Dendritic cell treated with granulocyte-macrophage colony-stimulating factor and Interleukin-4, amounts not matched to agents 40 ng/mL and 50 ng/mL, for 4 days (primary cell): ENCODE data around the gene MIER2.
"Not testable (repeated sequence)": the region's sequence is repeated elsewhere in the genome, so short reads cannot be mapped to it uniquely, and the experiment has no call there.

Source experiments
- H3K27ac Mint-ChIP-seq: one replicate; pipeline ENCODE4 v1.8.0; 2022; ENCODE audit warnings: mild to moderate bottlenecking, mixed read lengths
- H3K27me3 Mint-ChIP-seq: one replicate; pipeline ENCODE4 v1.8.0; 2022; ENCODE audit warnings: mild to moderate bottlenecking, mixed read lengths
- H3K36me3 Mint-ChIP-seq: one replicate; pipeline ENCODE4 v1.8.0; 2022; ENCODE audit warnings: low read depth, mixed read lengths
- H3K4me1 Mint-ChIP-seq: one replicate; pipeline ENCODE4 v1.8.0; 2022; ENCODE audit warnings: low read depth, mixed read lengths
- H3K4me3 Mint-ChIP-seq: one replicate; pipeline ENCODE4 v1.8.0; 2022; ENCODE audit warnings: mild to moderate bottlenecking, moderate library complexity, mixed read lengths
- H3K9me3 Mint-ChIP-seq: one replicate; pipeline ENCODE4 v1.8.0; 2022; ENCODE audit warnings: mixed read lengths
- intact Hi-C: fragments of 100-400 bp; cut with micrococcal nuclease; formaldehyde crosslinking; loops from one replicate; pipeline ENCODE4 v1.15.0; 2022

The MIER2 gene

GRCh38 chr19:279231-279630, 65.4 kb downstream of the MIER2 start:
- Mint-ChIP-seq H3K27ac (no peak overlapping the region), H3K9me3 (no peaks in the 10 kb centered on the region), H3K4me3 (no peak overlapping the region), H3K36me3 (no peaks in the 10 kb centered on the region), H3K27me3 (peaks cover 30% of the 10 kb centered on the region), H3K4me1 (no peaks in the 10 kb centered on the region)
- intact Hi-C loops = no loop called here

- Mint-ChIP-seq H3K27me3 (peaks cover 25% of the 10 kb centered on the region), H3K36me3 (no peaks in the 10 kb centered on the region), H3K9me3 (no peaks in the 10 kb centered on the region), H3K27ac (no peak overlapping the region), H3K4me1 (no peaks in the 10 kb centered on the region), H3K4me3 (no peak overlapping the region)
- intact Hi-C loops = no loop called here
Measured at GRCh38 chr19:277581-278165, 66.9 kb downstream of the MIER2 start.

GRCh38 chr19:277131-277530, 67.5 kb downstream of the MIER2 start:
- Mint-ChIP-seq H3K4me1 (no peaks in the 10 kb centered on the region), H3K27me3 (peaks cover 25% of the 10 kb centered on the region), H3K9me3 (no peaks in the 10 kb centered on the region), H3K36me3 (no peaks in the 10 kb centered on the region), H3K4me3 (no peak overlapping the region), H3K27ac (no peak overlapping the region)
- intact Hi-C loops = no loop called here

- Mint-ChIP-seq H3K9me3 (no peaks in the 10 kb centered on the region), H3K4me3 (no peak overlapping the region), H3K36me3 (no peaks in the 10 kb centered on the region), H3K27me3 (peaks cover 25% of the 10 kb centered on the region), H3K4me1 (no peaks in the 10 kb centered on the region), H3K27ac (no peak overlapping the region)
- intact Hi-C loops = no loop called here
Measured at GRCh38 chr19:275958-276646, 68.5 kb downstream of the MIER2 start.

- Mint-ChIP-seq H3K9me3 (no peaks in the 10 kb centered on the region), H3K27ac (no peak overlapping the region), H3K4me1 (no peaks in the 10 kb centered on the region), H3K36me3 (no peaks in the 10 kb centered on the region), H3K27me3 (peaks cover 27% of the 10 kb centered on the region), H3K4me3 (no peak overlapping the region)
- intact Hi-C loops = no loop called here
Measured at GRCh38 chr19:275000-275399, 69.6 kb downstream of the MIER2 start.

GRCh38 chr19:273393-273792, 71.2 kb downstream of the MIER2 start:
- Mint-ChIP-seq H3K27ac (no peak overlapping the region), H3K4me3 (no peak overlapping the region), H3K9me3 (no peaks in the 10 kb centered on the region), H3K36me3 (no peaks in the 10 kb centered on the region), H3K27me3 (peaks cover 30% of the 10 kb centered on the region), H3K4me1 (no peaks in the 10 kb centered on the region)
- intact Hi-C loops = no loop called here

GRCh38 chr19:271856-272255, 72.7 kb downstream of the MIER2 start:
- Mint-ChIP-seq H3K4me1 (peaks cover 7% of the 10 kb centered on the region), H3K36me3 (no peaks in the 10 kb centered on the region), H3K4me3 (no peak overlapping the region), H3K27ac (no peak overlapping the region), H3K9me3 (no peaks in the 10 kb centered on the region), H3K27me3 (peaks cover 30% of the 10 kb centered on the region)
- intact Hi-C loops = no loop called here

- H3K4me1 Mint-ChIP-seq = peaks cover 10% of the 10 kb centered on the region
- intact Hi-C loops, H3K36me3 Mint-ChIP-seq, H3K9me3 Mint-ChIP-seq, H3K4me3 Mint-ChIP-seq, H3K27ac Mint-ChIP-seq: not testable (repeated sequence)
- peaks cover 35% of the 10 kb centered on the region for H3K27me3 Mint-ChIP-seq
Measured at GRCh38 chr19:270766-271318, 73.8 kb downstream of the MIER2 start.

- Mint-ChIP-seq H3K9me3 (no peaks in the 10 kb centered on the region), H3K36me3 (no peaks in the 10 kb centered on the region), H3K4me1 (peaks cover 10% of the 10 kb centered on the region), H3K4me3 (no peak overlapping the region), H3K27ac (no peak overlapping the region), H3K27me3 (peaks cover 42% of the 10 kb centered on the region)
- intact Hi-C loops = no loop called here
Measured at GRCh38 chr19:269241-269640, 75.4 kb downstream of the MIER2 start.

- intact Hi-C loops = no loop called here
- Mint-ChIP-seq H3K36me3 (no peaks in the 10 kb centered on the region), H3K27me3 (peaks cover 36% of the 10 kb centered on the region), H3K9me3 (no peaks in the 10 kb centered on the region), H3K4me1 (peaks cover 6% of the 10 kb centered on the region), H3K4me3 (no peak overlapping the region), H3K27ac (no peak overlapping the region)
Measured at GRCh38 chr19:262125-262524, 82.5 kb downstream of the MIER2 start.

GRCh38 chr19:256804-257203, 87.8 kb downstream of the MIER2 start:
- H3K9me3 Mint-ChIP-seq, intact Hi-C loops, H3K4me1 Mint-ChIP-seq, H3K27ac Mint-ChIP-seq, H3K4me3 Mint-ChIP-seq, H3K36me3 Mint-ChIP-seq: not testable (repeated sequence)
- peaks cover 18% of the 10 kb centered on the region for H3K27me3 Mint-ChIP-seq
